Kidney (tissue), 14 donors: Measurements from ENCODE around the gene PNPLA7. TPM values are rescaled to one million over a fixed set of nuclear protein-coding genes. Genes with fewer than 3 reads are reported as not detected.

ENCODE experiments used
- DNase-seq, 5 donors: peaks; one replicate each; pipeline ENCODE4 v3.0.0-alpha.2; 2013 to 2020
- FAIRE-seq: peaks from 2 replicates; lab custom pipeline; 2012; peaks lifted over from hg19 to GRCh38; lab: Jason Lieb, UNC
- H3K27ac ChIP-seq, 2 donors: one replicate each; pipeline ENCODE4 v1.7.0; 2013; ENCODE audit warnings: low read depth in 2 of 2, low read length in 2 of 2, inconsistent platforms in 1 of 2
- H3K27me3 ChIP-seq: one replicate; pipeline ENCODE4 v1.7.1; 2013; ENCODE audit warnings: low read length, inconsistent platforms; ENCODE audit not compliant: control insufficient read depth, insufficient read depth
- H3K36me3 ChIP-seq, 3 donors: one replicate each; pipeline versions ENCODE4 v1.7.0 to v1.7.1; 2013; ENCODE audit warnings: low read length in 3 of 3, control low read depth in 1 of 3, inconsistent platforms in 1 of 3; ENCODE audit not compliant: insufficient read depth in 3 of 3, control insufficient read depth in 2 of 3
- H3K4me1 ChIP-seq, 3 donors: one replicate each; pipeline versions ENCODE4 v1.7.0 to v1.7.1; 2013; ENCODE audit warnings: low read length in 3 of 3, inconsistent platforms in 1 of 3, low read depth in 1 of 3; ENCODE audit not compliant: control insufficient read depth in 2 of 3, insufficient read depth in 2 of 3
- H3K4me3 ChIP-seq, 3 donors: one replicate each; pipeline versions ENCODE4 v1.7.0 to v1.8.1; 2013; ENCODE audit warnings: low read length in 3 of 3, control low read depth in 1 of 3, inconsistent platforms in 1 of 3
- H3K9ac ChIP-seq, 3 donors: one replicate each; pipeline versions ENCODE4 v1.7.0 to v1.7.1; 2013; ENCODE audit warnings: low read length in 3 of 3, control low read depth in 1 of 3, inconsistent platforms in 1 of 3
- H3K9me3 ChIP-seq, 3 donors: one replicate each; pipeline versions ENCODE4 v1.7.0 to v1.7.1; 2013; ENCODE audit warnings: low read length in 3 of 3, control low read depth in 1 of 3, inconsistent platforms in 1 of 3; ENCODE audit not compliant: control insufficient read depth in 2 of 3, insufficient read depth in 1 of 3
- CTCF ChIP-seq: IDR thresholded peaks from 3 replicates; pipeline ENCODE4 v1.5.1; 2012; ENCODE audit warnings: mild to moderate bottlenecking, moderate library complexity, borderline replicate concordance; ENCODE audit not compliant: insufficient read depth; ENCODE audit errors: extremely low read depth
- intact Hi-C: fragments of 100-400 bp; cut with DNase I; formaldehyde crosslinking; loops from one replicate; pipeline ENCODE4 v1.11.1; 2022
- polyA plus RNA-seq: library from polyadenylated mRNA; stranded (reverse); fragments of 350-450 nt; fragmentation: Illumina TruSeq; extraction: RNeasy Lipid Tissue Mini Kit (QIAGEN cat#74804); gene quantifications from one replicate; pipeline ENCODE4 v1.2.3, GENCODE V29; 2014; ENCODE audit warnings: low read depth, low replicate concordance; ENCODE audit not compliant: insufficient read depth
- total RNA-seq: library from RNA; stranded (reverse); fragmentation: NEBNext Ultra II Directional; extraction: Animal tissue kit (Norgen Biotek cat#: 25700); gene quantifications from one replicate; pipeline ENCODE4 v1.2.1, GENCODE V29; 2021
- donor health status: control.
- donor health status: control.
- donor health status: control.
- donor health status: control.
- donor health status: control.
- donor health status: DM: yes; HTN: yes; CAD: no.
- donor health status: Normal renal cell carcinoma (clear cell type).

The PNPLA7 gene
- total and polyA plus RNA-seq, 2 donors from 2014 or later, result 2.1 to 9.6 TPM

GRCh38 chr9:137426018-137426681 is 124.1 kb downstream of the PNPLA7 start:
- Histone ChIP-seq H3K27me3 (no peaks in the 10 kb centered on the region), H3K4me3 (no peak overlapping the region), H3K36me3 (no peaks in the 10 kb centered on the region), H3K9ac (no peak overlapping the region), H3K9me3 (no peaks in the 10 kb centered on the region), H3K4me1 (peaks cover 0 to 11% (median 4%) of the 10 kb centered on the region in 3 donors), H3K27ac (no peak overlapping the region)
- no peak for TF ChIP-seq CTCF
- intact Hi-C loops, result no loop called here
- FAIRE-seq (no peak), DNase-seq (peak in 1 of 5 donors; percentile 68)

DNA sequence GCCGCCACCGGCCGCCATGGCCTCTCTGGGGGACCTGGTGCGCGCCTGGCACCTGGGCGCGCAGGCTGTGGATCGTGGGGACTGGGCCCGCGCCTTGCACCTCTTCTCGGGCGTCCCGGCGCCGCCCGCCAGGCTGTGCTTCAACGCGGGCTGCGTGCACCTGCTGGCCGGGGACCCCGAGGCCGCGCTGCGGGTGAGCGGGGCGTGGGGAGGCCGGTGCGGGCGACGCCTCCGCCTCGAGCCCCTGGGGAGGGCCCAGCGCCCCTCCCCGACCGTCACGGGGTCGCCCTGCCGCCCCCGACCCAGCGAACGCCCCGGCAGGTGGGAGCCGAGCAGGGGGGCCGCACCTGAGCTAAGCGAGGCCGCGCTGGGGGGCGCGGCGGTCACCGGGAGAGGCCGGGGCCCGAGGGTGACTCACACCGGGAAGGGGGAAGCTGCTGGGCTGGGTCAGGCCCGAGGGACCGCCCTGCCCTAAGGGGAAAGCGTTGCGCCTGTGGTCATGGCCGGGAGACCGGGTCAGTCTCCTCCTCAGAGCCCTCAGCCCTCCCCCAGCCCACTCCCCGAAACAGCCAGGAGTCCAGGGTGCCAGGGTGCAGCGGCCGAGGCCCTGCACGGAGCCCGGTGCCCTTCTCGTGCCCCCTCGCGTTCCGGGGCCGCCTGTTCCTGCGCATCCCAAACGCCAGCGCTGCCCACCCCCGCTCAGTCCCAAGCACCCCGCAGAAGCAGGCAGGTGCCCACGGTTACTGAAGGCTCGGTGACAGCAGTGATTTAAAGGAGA is 126.5 kb downstream of the PNPLA7 start:
- peaks cover 0 to 11% (median 4%) of the 10 kb centered on the region in 3 donors for H3K4me1 ChIP-seq
- no peaks in the 10 kb centered on the region for H3K36me3 ChIP-seq
- H3K4me3 ChIP-seq, result peak overlapping the region in 2 of 3 donors; percentile 34 to 51
- no peaks in the 10 kb centered on the region for H3K27me3 ChIP-seq
- no peak for TF ChIP-seq CTCF
- H3K9me3 ChIP-seq, result no peaks in the 10 kb centered on the region
- intact Hi-C loops, result no loop called here
- H3K9ac ChIP-seq, result peak overlapping the region in 2 of 3 donors; percentile 9 to 46
- FAIRE-seq (no peak), DNase-seq (peak in 2 of 5 donors; percentile 82 to 90)
- peak overlapping the region; percentile 43 to 77 for H3K27ac ChIP-seq

GRCh38 chr9:137422604-137423513 is 127.3 kb downstream of the PNPLA7 start, which contains the start of the genes EXD3 and NOXA1:
Gene EXD3, minus strand, starts transcription at chr9:137423162. Its CDS starts 27,805 bp downstream, at chr9:137395357.
Gene NOXA1, plus strand, starts transcription at chr9:137423393. Its CDS starts 137 bp downstream, at chr9:137423530.
- peaks cover 0 to 11% (median 4%) of the 10 kb centered on the region in 3 donors for H3K4me1 ChIP-seq
- DNase-seq (peak; percentile 94 to 98 (median 96)), FAIRE-seq (no peak)
- no peaks in the 10 kb centered on the region for H3K36me3 ChIP-seq
- peak within 1 kb of the TSS; percentile 43 to 77 for H3K27ac ChIP-seq
- intact Hi-C loops, result no loop called here
- no peaks in the 10 kb centered on the region for H3K9me3 ChIP-seq
- H3K4me3 ChIP-seq, result peak within 1 kb of the TSS; percentile 67 to 81 (median 76)
- peak within 1 kb of the TSS; percentile 42 to 55 (median 44) for H3K9ac ChIP-seq
- peak; percentile 64 for TF ChIP-seq CTCF
- H3K27me3 ChIP-seq, result no peaks in the 10 kb centered on the region
